Stomach (tissue), 9 donors: ENCODE results near the gene RASSF5. TPM values are rescaled to one million over a fixed set of nuclear protein-coding genes. Genes with fewer than 3 reads are reported as not detected.

ENCODE experiments used
- DNase-seq, 2 donors: peaks; one replicate each; pipeline versions ENCODE4 v3.0.0 to v3.0.0-alpha.2; 2013 to 2019
- H3K27ac ChIP-seq, 5 donors: fragments of 200-600 bp in 4 of 5; sonication (generic) in 4 of 5; one replicate each; pipeline ENCODE4 v1.5.1; 2013 to 2019; ENCODE audit warnings: mild to moderate bottlenecking in 1 of 5, moderate library complexity in 1 of 5
- H3K27me3 ChIP-seq, 3 donors: fragments of 200-600 bp; sonication (generic); one replicate each; pipeline ENCODE4 v1.5.1; 2017 to 2019; ENCODE audit warnings: mixed run types in 1 of 3
- H3K36me3 ChIP-seq, 4 donors: fragments of 200-600 bp; sonication (generic); 1 replicate in 3 of 4; 2 replicates in 1 of 4; pipeline ENCODE4 v1.5.1; 2016 to 2019
- H3K4me1 ChIP-seq, 4 donors: fragments of 200-600 bp; sonication (generic); one replicate each; pipeline ENCODE4 v1.5.1; 2016 to 2019
- H3K4me3 ChIP-seq, 4 donors: fragments of 200-600 bp; sonication (generic) in 3 of 4; one replicate each; pipeline ENCODE4 v1.5.1; 2016 to 2019; ENCODE audit warnings: mild to moderate bottlenecking in 1 of 4
- H3K9me3 ChIP-seq, 4 donors: fragments of 200-600 bp; sonication (generic); one replicate each; pipeline ENCODE4 v1.5.1; 2016 to 2019
- CTCF ChIP-seq, 7 experiments: fragments of 450-650 bp in 4 of 7; fragments of 200-600 bp in 3 of 7; sonication (generic) in 3 of 7; IDR thresholded peaks; one replicate each; pipeline ENCODE4 v1.5.1; 2016 to 2019; ENCODE audit warnings: antibody characterized with exemption in 7 of 7, control low read depth in 2 of 7, mild to moderate bottlenecking in 1 of 7
- EP300 ChIP-seq: sonication (generic); formaldehyde crosslinking; IDR thresholded peaks from one replicate; pipeline ENCODE4 v1.6.1; 2017; ENCODE audit warnings: antibody characterized with exemption
- POLR2A ChIP-seq, 4 donors: fragments of 450-650 bp; IDR thresholded peaks; one replicate each; pipeline ENCODE4 v1.6.1; 2016; ENCODE audit warnings: antibody characterized with exemption in 4 of 4, control low read depth in 2 of 4, mild to moderate bottlenecking in 1 of 4, moderate library complexity in 1 of 4
- POLR2AphosphoS5 ChIP-seq, 3 donors: sonication (generic); formaldehyde crosslinking; IDR thresholded peaks; one replicate each; pipeline ENCODE4 v1.6.1; 2016; ENCODE audit warnings: antibody characterized with exemption in 3 of 3
- WGBS, 5 donors: extraction: QIAGEN DNeasy Blood & Tissue Kit in 3 of 5; methylation state at CpG; one replicate each; pipeline versions ENCODE4 v1.1.5 to v1.1.7; 2013 to 2018; 5-methylcytosine and 5-hydroxymethylcytosine counted together
- intact Hi-C: fragments of 100-400 bp; cut with DNase I; formaldehyde crosslinking; loops from one replicate; pipeline ENCODE4 v1.15.1; 2023; ENCODE audit warnings: low total_unique reads
- polyA plus RNA-seq, 3 donors: library from polyadenylated mRNA; stranded (reverse); fragments of 200-250 nt; gene quantifications; one replicate each; pipeline ENCODE4 v1.2.3, GENCODE V29; 2013
- total RNA-seq, 5 donors: library from RNA; depleted of rRNA; stranded (reverse); fragments of >200 nt; gene quantifications; one replicate each; pipeline versions ENCODE4 v1.1.0 to v1.2.3, GENCODE V29; 2014 to 2016
- donor health status: healthy with polysubstance abuse.
- donor health status: Bipolar disorder and iron deficiency.
- donor health status: healthy.

RASSF5 gene
- total and polyA plus RNA-seq, 8 donors: 2.2 to 44.5 (median 7.5) TPM

DNA sequence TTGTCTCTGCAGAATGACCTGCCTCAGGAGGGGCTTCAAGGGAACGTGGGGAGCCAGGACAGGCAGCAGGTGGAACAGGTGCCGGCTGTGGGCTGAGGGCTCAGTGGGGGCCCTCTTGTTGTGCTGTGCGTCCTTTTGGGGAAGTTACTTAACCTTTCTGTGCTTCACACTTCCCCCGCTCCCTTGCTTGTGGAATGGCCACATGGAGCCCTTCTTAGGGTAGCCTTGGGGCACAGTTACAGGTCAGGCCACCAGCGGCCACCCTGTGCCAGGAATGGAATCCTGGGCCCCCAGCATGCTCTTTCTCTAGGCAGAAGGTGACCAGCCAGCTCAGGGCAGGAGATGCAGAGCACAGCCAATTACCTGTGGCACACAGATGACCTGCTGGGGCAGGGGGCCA is 34.4 kb upstream of the RASSF5 start:
- Histone ChIP-seq H3K27ac (peak overlapping the region in 2 of 5 donors; percentile 27 to 89), H3K27me3 (peaks cover 0 to 6% (median 0%) of the 10 kb centered on the region in 3 donors), H3K9me3 (no peaks in the 10 kb centered on the region), H3K36me3 (peaks cover 15 to 47% (median 42%) of the 10 kb centered on the region in 4 donors), H3K4me3 (no peak overlapping the region), H3K4me1 (peaks cover 32 to 48% (median 40%) of the 10 kb centered on the region in 4 donors)
- whole genome bisulfite sequencing, 5 donors: 50 to 92% (median 66%) methylated on average over 3 to 5 of the region's 5 CpGs
- intact Hi-C loops: no loop called here
- DNase-seq: no peak
- no peak for TF ChIP-seq POLR2AphosphoS5 (IDR thresholded peaks at IDR 0.05)
- TF ChIP-seq CTCF (IDR thresholded peaks at IDR 0.05): no peak
- no peak for TF ChIP-seq POLR2A (IDR thresholded peaks at IDR 0.05)
- no peak for TF ChIP-seq EP300

- no peak for DNase-seq
- Histone ChIP-seq H3K27me3 (no peaks in the 10 kb centered on the region), H3K36me3 (peaks cover 15 to 75% (median 65%) of the 10 kb centered on the region in 4 donors), H3K4me1 (peaks cover 16 to 24% (median 18%) of the 10 kb centered on the region in 4 donors), H3K4me3 (no peak overlapping the region), H3K27ac (no peak overlapping the region), H3K9me3 (no peaks in the 10 kb centered on the region)
- intact Hi-C loops: no loop called here
- 92 to 95% (median 94%) methylated on average over 17 of the region's 17 CpGs for WGBS, 5 donors
- TF ChIP-seq POLR2A (IDR thresholded peaks at IDR 0.05) (no peak), POLR2AphosphoS5 (IDR thresholded peaks at IDR 0.05) (no peak), CTCF (IDR thresholded peaks at IDR 0.05) (no peak), EP300 (no peak)
Observed at GRCh38 chr1:206476058-206476457, 31.3 kb upstream of the RASSF5 start.

DNA sequence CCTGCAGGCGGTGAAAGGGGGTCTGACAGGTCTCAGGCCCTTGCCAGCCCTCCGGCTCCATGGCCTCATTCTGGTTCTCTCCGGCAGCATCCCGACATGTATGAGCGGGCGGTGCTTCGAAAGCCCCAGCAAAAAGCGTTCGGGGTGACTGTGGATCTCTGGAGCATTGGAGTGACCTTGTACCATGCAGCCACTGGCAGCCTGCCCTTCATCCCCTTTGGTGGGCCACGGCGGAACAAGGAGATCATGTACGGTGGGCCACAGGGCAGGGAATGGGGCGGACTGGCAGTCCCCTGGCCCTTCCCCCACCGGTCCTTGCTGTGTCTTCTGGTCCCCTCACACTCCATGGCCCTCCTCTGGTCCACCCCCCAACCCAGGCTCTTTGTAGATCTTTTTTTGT is 30.7 kb upstream of the RASSF5 start:
- TF ChIP-seq POLR2AphosphoS5 (IDR thresholded peaks at IDR 0.05) (no peak), EP300 (no peak), CTCF (IDR thresholded peaks at IDR 0.05) (no peak), POLR2A (IDR thresholded peaks at IDR 0.05) (no peak)
- Histone ChIP-seq H3K4me3 (no peak overlapping the region), H3K36me3 (peaks cover 15 to 79% (median 69%) of the 10 kb centered on the region in 4 donors), H3K9me3 (no peaks in the 10 kb centered on the region), H3K4me1 (peaks cover 10 to 19% (median 13%) of the 10 kb centered on the region in 4 donors), H3K27me3 (no peaks in the 10 kb centered on the region), H3K27ac (no peak overlapping the region)
- intact Hi-C loops: no loop called here
- WGBS, 5 donors: 89 to 97% (median 95%) methylated on average over 12 to 14 of the region's 14 CpGs
- DNase-seq: no peak

DNA sequence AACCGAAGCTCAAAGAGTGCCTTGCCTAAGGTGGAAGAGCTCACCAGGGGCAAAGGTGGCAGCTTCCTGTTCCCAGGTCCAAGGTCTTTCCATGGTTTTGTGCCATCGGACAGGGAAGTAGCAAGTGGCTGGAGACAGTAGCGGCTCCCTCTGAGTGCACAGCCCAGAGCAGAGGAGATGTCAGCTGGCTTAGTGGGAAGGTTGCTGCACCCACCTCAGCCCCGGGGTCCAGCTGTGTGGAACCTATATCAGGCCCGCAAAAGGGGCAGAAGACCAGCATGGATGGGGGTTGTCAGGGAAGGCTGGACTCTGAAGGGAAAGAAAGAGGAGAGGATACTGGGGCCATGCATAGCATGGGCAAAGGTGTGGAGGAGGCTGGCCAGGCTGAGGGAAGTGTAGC is 30.2 kb upstream of the RASSF5 start:
- no peak for DNase-seq

More for the DNA sequence above, 30.2 kb upstream of the RASSF5 start:
- intact Hi-C loops: no loop called here
- TF ChIP-seq POLR2A (IDR thresholded peaks at IDR 0.05) (no peak), CTCF (IDR thresholded peaks at IDR 0.05) (no peak), EP300 (no peak), POLR2AphosphoS5 (IDR thresholded peaks at IDR 0.05) (no peak)
- Histone ChIP-seq H3K9me3 (no peaks in the 10 kb centered on the region), H3K27me3 (no peaks in the 10 kb centered on the region), H3K36me3 (peaks cover 15 to 82% (median 69%) of the 10 kb centered on the region in 4 donors), H3K4me3 (no peak overlapping the region), H3K4me1 (peaks cover 6 to 14% (median 9%) of the 10 kb centered on the region in 4 donors), H3K27ac (no peak overlapping the region)
- WGBS, 5 donors: 88 to 94% (median 91%) methylated on average over 4 to 5 of the region's 5 CpGs
